Progenitor cell of endocrine pancreas (in vitro differentiated cells): ENCODE results near the gene RAPGEF4. TPM values are rescaled to one million over a fixed set of nuclear protein-coding genes. Genes with fewer than 3 reads are reported as not detected.

Source experiments
- DNase-seq: peaks from one replicate; pipeline ENCODE4 v3.0.0; 2021; ENCODE audit warnings: low spot score; ENCODE audit not compliant: unreplicated experiment
- H3K27ac Mint-ChIP-seq: 2 replicates; pipeline ENCODE4 v1.8.0; 2021; ENCODE audit warnings: mild to moderate bottlenecking, moderate library complexity, mixed read lengths
- H3K27me3 Mint-ChIP-seq: 2 replicates; pipeline ENCODE4 v1.8.0; 2021; ENCODE audit warnings: mixed read lengths
- H3K36me3 Mint-ChIP-seq: 2 replicates; pipeline ENCODE4 v1.8.0; 2022; ENCODE audit warnings: mixed read lengths; ENCODE audit not compliant: insufficient read depth
- H3K4me1 Mint-ChIP-seq: 2 replicates; pipeline ENCODE4 v1.8.0; 2021; ENCODE audit warnings: low read depth, mixed read lengths
- H3K4me3 Mint-ChIP-seq: 2 replicates; pipeline ENCODE4 v1.8.0; 2021; ENCODE audit warnings: low read depth, mild to moderate bottlenecking, moderate library complexity, mixed read lengths
- H3K9me3 Mint-ChIP-seq: 2 replicates; pipeline ENCODE4 v1.8.0; 2021; ENCODE audit warnings: low read depth, mixed read lengths
- total RNA-seq: library from RNA; stranded (reverse); gene quantifications from 2 replicates; pipeline ENCODE4 v1.2.1, GENCODE V29; 2021
- TF ChIP-seq, protein P1 (sequence below): fragments of 200-600 bp; sonication (generic); IDR thresholded peaks from one replicate; pipeline ENCODE4 v1.5.0; 2021; ENCODE audit warnings: antibody characterized with exemption, mild to moderate bottlenecking; ENCODE audit not compliant: unreplicated experiment

The RAPGEF4 gene
- total RNA-seq, 1 donor from 2014 or later, result 8.6 TPM

DNA sequence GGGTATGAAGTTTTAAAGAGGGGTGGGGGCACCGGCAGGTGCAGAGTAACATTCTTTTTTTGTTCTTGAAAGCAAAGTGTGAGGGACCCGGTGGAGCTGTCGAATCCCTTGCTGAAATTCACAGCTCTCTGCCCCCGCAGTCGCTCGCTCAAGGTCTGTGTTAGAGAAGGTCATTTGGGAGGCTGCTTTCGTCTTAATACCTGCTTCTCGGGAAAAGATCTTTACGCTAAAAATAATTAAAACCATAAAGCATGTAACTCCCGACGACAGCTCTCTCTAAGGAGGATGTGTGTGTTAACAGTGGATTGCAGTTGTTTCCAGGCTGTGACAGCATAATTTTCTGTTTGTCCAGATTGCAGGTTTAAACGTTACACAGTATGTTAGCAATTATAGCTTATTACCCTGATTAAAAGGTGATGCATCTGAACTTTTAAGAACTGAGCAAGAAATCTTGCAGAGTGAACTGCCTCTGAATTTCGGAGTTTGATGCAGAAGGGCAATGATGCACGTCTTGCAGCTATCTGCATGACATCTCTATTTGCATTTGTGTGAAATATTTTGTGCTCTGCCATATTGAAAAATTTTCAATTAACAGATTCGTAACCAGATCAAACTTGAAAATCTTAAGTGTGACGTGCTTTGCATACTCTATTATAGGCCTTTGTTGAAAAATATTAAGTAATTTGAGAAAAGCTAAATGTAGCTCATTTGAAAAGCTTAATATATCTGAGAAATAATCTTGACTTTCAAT lies 954 bp downstream of the RAPGEF4 start:
- DNase-seq, result no peak
- Mint-ChIP-seq H3K4me1 (peaks cover 9% of the 10 kb centered on the region), H3K4me3 (peak overlapping the region; percentile 86), H3K9me3 (no peaks in the 10 kb centered on the region), H3K27ac (peak overlapping the region; percentile 85), H3K27me3 (peaks cover 31% of the 10 kb centered on the region), H3K36me3 (no peaks in the 10 kb centered on the region)
- TF ChIP-seq, protein P1, sequence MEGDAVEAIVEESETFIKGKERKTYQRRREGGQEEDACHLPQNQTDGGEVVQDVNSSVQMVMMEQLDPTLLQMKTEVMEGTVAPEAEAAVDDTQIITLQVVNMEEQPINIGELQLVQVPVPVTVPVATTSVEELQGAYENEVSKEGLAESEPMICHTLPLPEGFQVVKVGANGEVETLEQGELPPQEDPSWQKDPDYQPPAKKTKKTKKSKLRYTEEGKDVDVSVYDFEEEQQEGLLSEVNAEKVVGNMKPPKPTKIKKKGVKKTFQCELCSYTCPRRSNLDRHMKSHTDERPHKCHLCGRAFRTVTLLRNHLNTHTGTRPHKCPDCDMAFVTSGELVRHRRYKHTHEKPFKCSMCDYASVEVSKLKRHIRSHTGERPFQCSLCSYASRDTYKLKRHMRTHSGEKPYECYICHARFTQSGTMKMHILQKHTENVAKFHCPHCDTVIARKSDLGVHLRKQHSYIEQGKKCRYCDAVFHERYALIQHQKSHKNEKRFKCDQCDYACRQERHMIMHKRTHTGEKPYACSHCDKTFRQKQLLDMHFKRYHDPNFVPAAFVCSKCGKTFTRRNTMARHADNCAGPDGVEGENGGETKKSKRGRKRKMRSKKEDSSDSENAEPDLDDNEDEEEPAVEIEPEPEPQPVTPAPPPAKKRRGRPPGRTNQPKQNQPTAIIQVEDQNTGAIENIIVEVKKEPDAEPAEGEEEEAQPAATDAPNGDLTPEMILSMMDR, result no peak

DNA sequence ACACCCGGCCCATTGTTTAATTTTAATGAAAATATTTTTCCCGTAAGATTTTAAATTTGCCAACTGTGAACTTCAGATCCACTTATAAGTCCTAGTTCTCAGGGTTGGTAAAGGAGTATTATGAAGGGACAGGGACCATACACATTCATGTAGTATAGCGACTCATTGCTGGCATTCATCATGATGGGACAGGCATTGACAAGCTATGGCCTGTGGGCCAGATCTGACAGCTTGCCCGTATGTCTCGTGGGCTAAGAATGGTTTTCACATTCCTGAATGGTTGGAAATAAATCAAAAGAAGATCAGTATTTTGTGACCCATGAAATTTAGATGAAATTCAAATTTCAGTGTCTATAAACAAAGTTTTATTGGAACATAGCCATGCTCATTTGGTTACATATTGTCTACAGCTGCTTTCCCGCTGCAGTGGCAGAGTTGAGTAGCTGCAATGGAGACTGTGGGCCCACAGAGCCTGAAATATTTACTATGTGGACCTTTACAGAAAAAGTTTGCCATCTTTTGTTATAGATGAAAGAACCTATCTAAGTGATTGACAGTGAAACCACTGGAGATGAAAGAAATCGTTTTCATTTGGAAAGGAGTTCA lies 4.1 kb downstream of the RAPGEF4 start:
- no peak overlapping the region for H3K4me3 Mint-ChIP-seq
- H3K9me3 Mint-ChIP-seq, result peaks cover 10% of the 10 kb centered on the region
- peaks cover 9% of the 10 kb centered on the region for H3K4me1 Mint-ChIP-seq
- TF ChIP-seq, protein P1, result no peak
- peaks cover 4% of the 10 kb centered on the region for H3K36me3 Mint-ChIP-seq
- H3K27me3 Mint-ChIP-seq, result peaks cover 26% of the 10 kb centered on the region
- H3K27ac Mint-ChIP-seq, result no peak overlapping the region
- no peak for DNase-seq

DNA sequence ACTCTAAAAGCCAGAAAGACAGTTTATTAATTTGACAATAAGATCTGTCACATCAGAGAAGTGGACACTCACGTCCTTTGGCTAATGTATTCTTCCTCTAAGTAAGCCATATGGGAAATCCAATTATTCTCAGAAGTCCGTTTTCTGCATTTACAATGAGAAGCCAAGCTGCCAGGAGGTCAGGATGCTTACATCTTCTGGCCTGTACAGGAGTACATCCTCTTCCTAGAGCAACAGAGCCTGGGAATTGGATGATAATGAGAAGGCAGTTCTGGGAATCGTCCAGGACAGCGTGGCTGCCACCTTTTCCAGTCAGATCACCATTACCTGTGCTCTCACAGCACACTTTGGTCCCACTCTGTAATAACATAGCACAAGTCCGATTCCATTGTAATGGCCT lies 5.2 kb downstream of the RAPGEF4 start:
- Mint-ChIP-seq H3K27ac (no peak overlapping the region), H3K9me3 (peaks cover 16% of the 10 kb centered on the region), H3K4me1 (peaks cover 7% of the 10 kb centered on the region), H3K27me3 (peaks cover 24% of the 10 kb centered on the region), H3K4me3 (no peak overlapping the region), H3K36me3 (peaks cover 4% of the 10 kb centered on the region)
- DNase-seq, result no peak
- TF ChIP-seq, protein P1, result no peak

DNA sequence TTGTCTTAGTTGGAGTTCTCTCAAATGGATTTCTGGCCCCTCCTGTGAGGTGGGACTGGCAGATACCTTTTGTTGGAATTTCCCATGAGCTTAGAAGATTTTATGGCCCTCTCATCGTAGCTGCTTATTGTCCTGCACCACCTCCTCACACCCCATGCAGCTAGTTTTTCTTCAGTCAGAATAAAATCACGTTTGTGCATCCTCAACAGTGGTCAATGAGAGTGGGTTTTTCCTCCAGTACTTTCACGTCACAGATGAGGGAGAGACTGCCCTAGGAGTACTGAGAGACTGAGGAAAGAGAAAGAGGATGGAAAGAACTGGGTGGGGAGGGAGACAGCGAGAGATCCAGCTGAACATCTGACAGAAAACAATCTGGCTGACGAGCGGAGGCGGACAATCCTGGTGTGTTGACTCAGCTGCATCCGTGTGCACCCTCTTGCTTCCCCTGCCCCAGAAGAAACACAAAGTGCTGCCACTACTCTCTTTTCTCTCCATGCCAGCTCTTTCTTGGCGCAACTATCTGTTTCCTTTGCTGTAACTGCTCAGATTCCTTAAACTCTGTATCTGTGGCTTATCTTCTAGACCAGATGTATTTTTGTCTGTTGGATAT lies 7.4 kb downstream of the RAPGEF4 start:
- TF ChIP-seq, protein P1, result no peak
- no peak for DNase-seq
- no peaks in the 10 kb centered on the region for H3K4me1 Mint-ChIP-seq
- peaks cover 4% of the 10 kb centered on the region for H3K36me3 Mint-ChIP-seq
- peaks cover 7% of the 10 kb centered on the region for H3K27me3 Mint-ChIP-seq
- H3K4me3 Mint-ChIP-seq, result no peak overlapping the region
- peaks cover 21% of the 10 kb centered on the region for H3K9me3 Mint-ChIP-seq
- no peak overlapping the region for H3K27ac Mint-ChIP-seq

DNA sequence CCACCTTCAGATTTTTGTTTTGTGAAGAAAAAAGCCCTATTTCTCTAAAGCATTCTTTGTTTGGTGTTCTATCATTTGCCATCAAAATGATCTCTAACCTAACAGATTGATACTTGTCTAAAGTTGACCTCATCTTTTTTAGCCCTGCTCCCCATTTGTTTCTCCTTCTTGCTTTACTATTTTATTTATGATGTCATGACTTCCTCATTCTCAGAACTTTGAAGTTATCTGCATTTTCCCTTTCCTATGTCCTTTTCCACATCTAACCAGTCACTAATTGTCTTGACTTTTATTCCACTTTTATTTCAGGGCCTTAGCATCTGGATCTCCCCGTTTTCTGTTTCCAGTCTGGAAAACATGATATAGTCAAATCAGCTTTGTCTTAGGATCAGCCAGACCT lies 8.3 kb downstream of the RAPGEF4 start:
- TF ChIP-seq, protein P1, result no peak
- Mint-ChIP-seq H3K27ac (no peak overlapping the region), H3K9me3 (peaks cover 24% of the 10 kb centered on the region), H3K4me3 (no peak overlapping the region), H3K4me1 (no peaks in the 10 kb centered on the region), H3K36me3 (peaks cover 5% of the 10 kb centered on the region), H3K27me3 (peaks cover under 1% of the 10 kb centered on the region)
- no peak for DNase-seq
